T47D (cell line): Measurements from ENCODE around the gene ALOX15B.
"Not testable (repeated sequence)": the region's sequence is repeated elsewhere in the genome, so short reads cannot be mapped to it uniquely, and the experiment has no call there.

Experiments
- DNase-seq, 2 experiments: peaks; one replicate each; pipeline versions ENCODE4 v3.0.0 to v3.0.0-alpha.2; 2011 to 2012; ENCODE audit warnings: low read depth in 1 of 2, low spot score in 1 of 2
- JUND ChIP-seq: IDR thresholded peaks from 2 replicates; pipeline ENCODE4 v1.6.1; 2012; ENCODE audit warnings: low read depth
- in situ Hi-C: cut with HindIII; loops from 2 replicates; pipeline ENCODE4 v1.10.0; 2016; ENCODE audit warnings: low sequenced_read_pairs, low pct_unique_long_range_greater_than_20kb

ALOX15B gene

DNA sequence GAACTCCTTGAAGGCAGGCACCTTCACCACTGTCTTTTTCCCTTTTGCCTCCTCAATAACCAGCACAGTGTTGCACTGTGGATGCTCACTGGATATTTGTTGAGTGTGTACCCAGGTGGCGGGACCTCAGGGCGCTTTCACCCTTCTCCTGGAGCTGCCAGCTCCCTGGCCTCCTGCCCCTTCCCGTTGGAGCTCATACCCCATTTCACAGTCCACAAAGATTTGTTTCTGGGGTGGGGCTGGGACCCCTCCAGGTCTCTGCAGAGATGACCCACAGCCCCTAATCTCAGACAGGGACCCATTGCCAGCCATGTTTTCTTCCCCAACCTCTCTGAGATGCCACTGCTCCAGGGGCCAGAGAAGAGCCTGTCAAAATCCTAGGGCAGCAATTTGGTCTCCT lies 36.2 kb downstream of the ALOX15B start:
- DNase-seq: no peak
- in situ Hi-C loops: no loop called here
- TF ChIP-seq JUND: no peak

DNA sequence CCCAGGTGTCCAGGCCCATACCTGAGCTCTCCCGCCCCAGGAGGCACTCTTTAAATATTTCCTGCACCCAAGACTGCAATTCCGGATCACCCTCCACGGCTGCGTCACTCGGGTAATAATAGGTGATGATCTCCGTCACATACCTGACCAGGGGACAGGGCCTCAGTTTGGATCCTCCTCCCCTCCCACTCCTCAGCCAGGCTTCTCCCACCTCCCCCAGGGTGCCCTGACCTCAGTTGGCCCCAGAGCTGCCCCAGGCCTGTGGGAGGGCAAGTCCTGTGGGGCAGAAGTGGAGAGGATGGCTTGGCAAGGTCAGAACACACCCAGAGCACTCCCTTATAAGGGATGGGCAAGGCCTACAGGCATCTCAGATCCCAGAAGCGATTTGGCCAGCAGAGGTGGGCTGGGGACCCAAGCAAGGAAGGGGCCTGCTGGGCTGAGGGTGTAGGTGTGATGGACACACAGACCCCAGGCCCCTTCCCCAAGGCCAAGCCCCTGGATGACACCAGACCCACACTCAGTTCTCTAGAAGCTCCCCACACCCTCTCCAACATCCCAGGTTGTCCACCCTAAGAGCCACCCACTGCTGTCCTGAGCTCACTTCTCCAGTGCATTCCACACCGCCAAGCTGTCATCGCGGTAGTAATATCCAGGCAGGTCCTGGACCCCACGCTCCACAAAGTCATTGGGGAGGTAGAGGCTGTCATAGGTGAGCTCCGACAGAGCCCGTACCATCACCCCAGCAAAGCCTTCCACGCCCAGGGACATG lies 36.9 kb downstream of the ALOX15B start:
- in situ Hi-C loops: no loop called here
- DNase-seq: no peak
- no peak for TF ChIP-seq JUND

DNA sequence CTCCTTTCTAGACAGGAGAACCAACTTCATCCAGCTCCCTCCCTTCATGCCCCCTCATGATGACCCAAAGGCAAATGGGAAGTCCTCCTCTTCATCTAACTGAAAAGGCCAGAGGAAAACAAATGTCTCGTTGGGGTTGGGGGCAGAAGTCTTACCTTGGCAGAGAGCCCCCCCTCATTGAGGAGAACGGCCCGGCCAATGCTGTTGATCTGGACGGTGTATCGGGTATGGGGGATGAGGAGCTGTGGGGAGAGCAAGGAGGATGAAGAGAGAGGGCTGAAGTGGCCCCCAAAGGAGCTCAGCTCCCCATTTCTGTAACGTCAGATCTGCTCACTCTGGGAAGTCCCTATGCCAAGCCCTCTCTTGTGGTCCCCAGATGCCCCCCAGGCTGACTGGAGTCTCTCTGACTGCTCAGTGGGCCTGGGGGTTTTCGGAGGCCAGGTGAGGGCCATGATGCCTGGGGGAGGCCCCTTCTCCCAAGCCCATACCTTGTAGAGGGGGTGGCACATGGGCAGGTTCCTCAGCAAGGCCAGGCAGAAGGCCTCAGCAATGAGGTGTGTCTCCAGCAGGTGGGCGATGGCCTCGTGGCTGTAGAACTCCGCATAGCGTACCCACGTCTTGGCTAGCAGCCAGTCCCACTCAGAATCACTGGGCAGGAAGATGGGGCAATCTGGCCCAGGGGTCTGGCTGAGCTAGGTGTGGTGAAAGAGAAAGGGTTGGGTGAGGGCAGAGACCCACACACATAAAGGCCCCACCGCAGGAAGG lies 37.8 kb downstream of the ALOX15B start:
- in situ Hi-C loops: no loop called here
- no peak for DNase-seq
- TF ChIP-seq JUND: no peak

DNA sequence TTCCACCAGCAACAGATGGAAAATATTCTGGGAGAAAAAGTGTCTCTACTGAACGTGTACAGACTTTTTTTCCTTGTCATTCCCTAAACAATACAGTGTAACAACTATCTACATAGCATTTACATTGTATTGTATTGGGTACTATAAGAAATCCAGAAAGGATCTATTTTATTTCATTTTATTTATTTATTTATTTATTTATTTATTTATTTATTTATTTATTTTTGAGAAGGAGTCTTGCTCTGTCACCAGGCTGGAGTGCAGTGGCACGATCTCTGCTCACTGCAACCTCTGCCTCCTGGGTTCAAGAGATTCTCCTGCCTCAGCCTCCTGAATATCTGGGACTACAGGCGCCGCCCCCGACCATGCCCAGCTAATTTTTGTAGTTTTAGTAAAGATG lies 39.1 kb downstream of the ALOX15B start:
- in situ Hi-C loops, DNase-seq: not testable (repeated sequence)

DNA sequence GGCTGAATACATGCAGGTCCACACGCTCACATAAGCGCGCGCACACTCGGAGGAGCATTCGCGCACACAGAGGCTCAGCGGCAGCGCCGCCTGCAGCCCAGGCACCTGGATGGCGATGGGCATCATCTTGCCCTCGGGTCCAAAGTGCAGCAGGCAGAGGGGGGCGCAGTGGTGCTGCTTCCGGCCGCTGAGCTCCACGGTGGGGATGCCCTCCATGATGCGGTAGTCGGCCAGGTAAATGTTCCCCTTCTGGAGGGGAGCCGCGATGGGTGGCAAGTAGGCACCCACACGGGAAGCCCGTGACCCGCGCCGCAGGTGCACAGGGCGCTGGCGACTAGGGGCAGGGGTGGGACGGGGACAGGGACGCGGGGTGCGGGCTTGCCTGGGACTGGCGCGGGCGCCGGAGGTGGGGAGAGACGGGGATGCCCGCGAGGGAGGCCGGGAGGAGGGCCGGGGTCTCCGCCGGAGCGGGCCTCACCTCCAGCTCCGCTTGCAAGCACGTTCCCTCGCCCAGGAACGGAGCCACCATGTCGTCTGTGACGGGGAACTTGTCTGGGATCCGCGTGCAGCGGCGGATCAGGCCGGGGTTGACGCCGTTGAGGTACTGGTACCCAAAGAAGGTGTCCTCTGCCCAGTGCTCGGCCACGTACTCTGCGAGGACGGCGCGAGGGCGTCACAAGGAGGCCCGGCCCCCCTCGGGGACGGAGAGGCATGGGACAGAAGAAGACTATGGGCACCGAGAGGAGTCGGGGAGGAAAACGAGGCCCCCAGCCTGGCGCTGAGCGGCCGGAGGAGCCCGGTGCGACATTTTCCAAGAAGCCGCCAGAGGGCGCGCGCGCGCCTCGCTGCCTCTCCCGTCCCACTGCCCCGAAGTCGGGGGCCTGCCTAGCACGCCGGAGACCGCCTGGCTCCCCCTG lies 40.7 kb downstream of the ALOX15B start:
- in situ Hi-C loops: no loop called here
- DNase-seq: peak; percentile 60 to 69
- no peak for TF ChIP-seq JUND

DNA sequence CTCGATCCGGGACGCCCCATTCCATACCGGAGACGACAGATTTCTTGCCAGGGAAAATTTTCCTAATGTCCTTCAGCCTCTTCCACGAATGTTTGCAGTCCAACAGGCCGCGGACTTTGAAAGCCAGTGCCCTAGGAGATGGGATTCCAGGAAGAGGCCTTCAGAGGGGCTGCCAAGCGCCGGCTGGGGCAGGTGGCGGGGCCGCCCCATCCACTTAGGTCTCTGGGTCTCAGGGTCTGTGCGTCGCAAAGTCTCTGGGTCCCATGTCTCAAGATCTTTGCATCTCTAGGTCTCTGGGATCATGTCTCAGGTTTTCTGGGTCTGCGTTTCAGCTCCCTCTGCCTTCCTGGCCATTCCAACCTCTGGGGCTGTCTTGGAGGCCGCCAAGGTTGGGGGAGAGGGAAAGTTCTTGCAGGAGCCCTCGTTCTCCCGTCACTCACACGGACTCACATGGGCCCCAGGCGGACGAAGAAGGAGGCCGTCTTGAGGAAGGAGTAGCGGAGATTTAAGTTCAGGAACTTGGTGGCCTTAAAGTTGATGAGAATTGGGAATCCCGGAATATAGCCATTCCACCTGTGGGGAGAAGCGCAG lies 41.4 kb downstream of the ALOX15B start:
- no peak for TF ChIP-seq JUND
- DNase-seq: no peak
- in situ Hi-C loops: no loop called here

DNA sequence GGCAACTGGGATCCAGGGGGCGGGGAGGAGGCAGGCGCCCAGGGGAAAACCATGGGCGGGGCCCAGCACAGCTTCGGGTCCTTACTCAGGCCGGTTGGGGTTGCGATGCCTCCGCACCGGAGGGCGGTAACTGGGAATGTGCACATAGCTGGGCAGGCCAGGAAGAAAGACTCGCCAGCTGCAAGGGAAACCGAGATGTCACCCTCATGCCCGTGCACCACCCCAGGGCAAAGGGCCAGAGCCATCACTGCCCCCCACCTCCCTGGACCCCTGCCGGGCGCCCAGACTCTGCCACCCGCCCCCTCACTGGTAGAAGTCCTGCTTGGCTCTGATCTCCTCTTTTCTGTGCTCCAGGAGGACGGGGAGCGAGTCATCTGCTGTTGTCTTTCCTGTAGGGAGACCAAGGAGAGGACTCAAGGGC lies 42.0 kb downstream of the ALOX15B start:
- no peak for DNase-seq
- in situ Hi-C loops: no loop called here
- TF ChIP-seq JUND: no peak

DNA sequence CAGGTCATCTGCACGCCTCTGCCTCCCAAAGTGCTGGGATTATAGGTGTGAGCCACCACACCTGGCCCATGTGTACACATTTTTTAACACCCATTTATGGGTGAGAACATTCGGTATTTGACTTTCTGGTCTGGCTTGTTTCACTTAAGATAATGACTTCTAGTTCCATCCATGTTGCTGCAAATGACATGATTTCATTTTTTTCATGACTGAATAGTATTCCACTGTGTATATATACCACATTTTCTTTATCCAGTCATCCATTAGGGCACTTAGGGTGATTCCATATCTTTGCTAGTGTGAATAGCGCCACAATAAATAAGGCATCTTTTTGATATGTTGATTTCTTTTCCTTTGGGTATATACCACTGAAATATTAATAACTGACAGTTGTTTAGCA lies 43.0 kb downstream of the ALOX15B start:
- DNase-seq: no peak
- no peak for TF ChIP-seq JUND
- in situ Hi-C loops: no loop called here

DNA sequence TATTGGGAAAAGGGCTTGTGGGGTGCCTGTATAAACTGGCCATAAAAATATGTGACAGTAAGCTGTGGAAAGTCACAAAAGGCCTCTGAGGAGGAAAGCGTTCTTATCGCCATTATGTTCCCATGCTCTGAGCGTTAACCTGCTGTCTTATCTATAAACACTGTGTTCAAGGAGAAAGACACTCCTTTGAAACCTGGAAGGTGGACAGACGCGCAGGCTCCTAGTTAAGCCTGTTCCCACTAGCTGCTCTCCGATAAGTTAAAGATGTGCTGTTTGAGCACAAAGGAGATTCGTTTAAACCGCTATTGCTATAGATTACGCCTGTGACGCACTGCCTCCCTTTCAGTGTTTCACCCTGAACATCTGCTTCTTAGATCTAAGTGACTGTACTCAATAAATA lies 43.4 kb downstream of the ALOX15B start:
- DNase-seq: no peak
- in situ Hi-C loops: no loop called here
- no peak for TF ChIP-seq JUND

DNA sequence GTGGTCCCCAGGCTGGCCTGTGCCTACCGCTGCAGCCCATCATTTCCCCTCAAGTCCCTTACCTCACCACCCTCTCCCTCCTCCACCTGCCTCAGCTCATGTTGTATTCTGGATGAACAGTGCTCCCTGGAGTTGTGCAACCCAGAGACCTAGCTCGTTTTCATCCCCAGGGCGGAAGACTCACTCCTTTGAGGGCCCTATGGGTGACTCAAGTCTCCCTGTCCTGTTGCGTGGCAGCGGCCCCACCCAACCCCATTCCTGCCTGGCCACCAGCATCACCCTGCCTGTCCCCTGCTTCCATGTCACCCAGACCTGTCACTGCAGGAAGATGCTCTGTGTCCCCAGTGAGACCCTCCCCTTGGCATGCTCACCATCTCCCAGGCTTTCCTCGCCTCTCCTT lies 45.4 kb downstream of the ALOX15B start:
- in situ Hi-C loops: no loop called here
- TF ChIP-seq JUND: no peak
- DNase-seq: no peak

DNA sequence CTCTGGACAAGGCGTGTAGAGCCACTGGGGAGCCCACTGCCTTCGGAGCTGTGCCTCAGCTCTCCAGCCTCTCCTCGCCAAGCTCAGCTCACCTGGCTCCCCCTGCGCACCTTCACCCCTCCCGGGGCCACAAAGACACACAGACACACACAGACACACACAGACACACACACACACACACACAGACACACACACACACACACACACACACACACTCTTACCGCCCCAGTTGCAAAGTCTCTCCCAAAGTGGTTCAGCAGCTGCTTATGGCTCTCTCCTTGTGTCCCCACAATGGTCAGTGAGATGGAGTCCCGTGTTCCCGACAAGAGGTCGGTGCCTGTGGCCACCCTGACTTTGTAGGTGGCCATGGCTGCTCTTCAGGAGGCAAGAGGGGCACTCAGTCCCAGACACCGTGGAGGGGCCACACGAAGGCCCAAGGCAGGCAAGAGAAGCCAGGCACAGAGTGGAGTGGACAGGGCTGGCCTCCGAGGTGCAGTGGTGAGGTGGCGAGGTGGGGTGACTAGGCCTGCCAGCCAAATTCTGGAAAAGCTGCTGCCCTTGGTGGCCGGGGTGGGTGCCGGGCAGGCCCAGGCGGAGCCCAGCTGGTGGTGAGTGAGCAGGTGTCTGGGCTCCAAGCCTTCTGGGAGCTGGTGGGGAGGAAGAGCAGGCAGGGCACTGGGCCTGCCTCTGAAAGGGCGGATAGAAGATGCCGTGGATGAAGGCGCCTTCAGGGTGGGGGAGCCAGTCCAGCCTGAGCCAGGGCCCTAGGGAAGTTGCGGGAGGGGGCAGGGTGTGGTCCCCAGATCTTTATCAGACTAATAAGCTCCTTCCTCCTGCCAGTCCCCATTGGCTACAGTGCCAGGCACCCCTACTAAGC lies 48.5 kb downstream of the ALOX15B start, which contains the start of gene ALOX12B:
Gene ALOX12B (minus strand): TSS at position 642 of the 877 bp plus-strand sequence. CDS start 274 bp downstream, at position 368.
- DNase-seq: no peak
- in situ Hi-C loops: no loop called here

More for the DNA sequence above, 48.5 kb downstream of the ALOX15B start, which contains the start of gene ALOX12B:
- TF ChIP-seq JUND: no peak
